Measurements from ENCODE around the gene UCP2. TPM values are rescaled to one million over a fixed set of nuclear protein-coding genes. Genes with fewer than 3 reads are reported as not detected.

UCP2 gene
- 89.9 and 103 TPM in 2 replicates for total RNA-seq
- long read RNA-seq, transcript UCP2-201 (8 exons, 2,113 nt) = major isoform, 34 of 36 reads
- long read RNA-seq, partial matches to known transcripts = 0 of 36 reads
- long read RNA-seq, other reads (novel, unspliced or antisense) = 2 of 36 reads

GRCh38 chr11:73982595-73982989 is at the start of gene UCP2:
Gene UCP2 (minus strand): TSS chr11:73982843. CDS start chr11:73978378, 4,465 bp downstream.
- peak within 1 kb of the TSS; percentile 97 for H3K27ac Mint-ChIP-seq
- H3K4me1 Mint-ChIP-seq (ENCODE audit: low read depth) = peaks cover 31% of the 10 kb centered on the region
- H3K9me3 Mint-ChIP-seq (ENCODE audit: low read depth) = no peaks in the 10 kb centered on the region
- H3K36me3 Mint-ChIP-seq (ENCODE audit: insufficient read depth) = peaks cover 5% of the 10 kb centered on the region
- TF ChIP-seq CTCF (IDR thresholded peaks at IDR 0.05; ENCODE audit: unreplicated experiment) = no peak
- H3K27me3 Mint-ChIP-seq = no peaks in the 10 kb centered on the region
- peak; percentile 64 for DNase-seq (ENCODE audit: low spot score, unreplicated experiment)
- peak within 1 kb of the TSS; percentile 87 for H3K4me3 Mint-ChIP-seq (ENCODE audit: low read depth)

- no peak for TF ChIP-seq CTCF (IDR thresholded peaks at IDR 0.05; ENCODE audit: unreplicated experiment)
- Mint-ChIP-seq H3K4me3 (ENCODE audit: low read depth) (no peak overlapping the region), H3K27ac (no peak overlapping the region), H3K4me1 (ENCODE audit: low read depth) (no peaks in the 10 kb centered on the region), H3K9me3 (ENCODE audit: low read depth) (no peaks in the 10 kb centered on the region), H3K36me3 (ENCODE audit: insufficient read depth) (peaks cover 9% of the 10 kb centered on the region), H3K27me3 (no peaks in the 10 kb centered on the region)
- DNase-seq (ENCODE audit: low spot score, unreplicated experiment) = no peak
These were observed 48.4 kb upstream of the UCP2 start for GRCh38 chr11:74030723-74031676.

- peaks cover 17% of the 10 kb centered on the region for H3K36me3 Mint-ChIP-seq (ENCODE audit: insufficient read depth)
- H3K4me1 Mint-ChIP-seq (ENCODE audit: low read depth) = peaks cover 4% of the 10 kb centered on the region
- no peak overlapping the region for H3K4me3 Mint-ChIP-seq (ENCODE audit: low read depth)
- no peaks in the 10 kb centered on the region for H3K27me3 Mint-ChIP-seq
- no peak overlapping the region for H3K27ac Mint-ChIP-seq
- DNase-seq (ENCODE audit: low spot score, unreplicated experiment) = no peak
- no peaks in the 10 kb centered on the region for H3K9me3 Mint-ChIP-seq (ENCODE audit: low read depth)
- no peak for TF ChIP-seq CTCF (IDR thresholded peaks at IDR 0.05; ENCODE audit: unreplicated experiment)
These were observed 43.0 kb upstream of the UCP2 start for GRCh38 chr11:74025467-74026166.

- Mint-ChIP-seq H3K27ac (no peak overlapping the region), H3K4me3 (ENCODE audit: low read depth) (no peak overlapping the region), H3K27me3 (no peaks in the 10 kb centered on the region), H3K36me3 (ENCODE audit: insufficient read depth) (peaks cover 17% of the 10 kb centered on the region), H3K4me1 (ENCODE audit: low read depth) (peaks cover 6% of the 10 kb centered on the region), H3K9me3 (ENCODE audit: low read depth) (no peaks in the 10 kb centered on the region)
- TF ChIP-seq CTCF (IDR thresholded peaks at IDR 0.05; ENCODE audit: unreplicated experiment) = no peak
- no peak for DNase-seq (ENCODE audit: low spot score, unreplicated experiment)
These were observed 41.8 kb upstream of the UCP2 start for GRCh38 chr11:74024261-74025029.

Data from progenitor cell of endocrine pancreas (in vitro differentiated cells).